Measurements from ENCODE around the gene KLHL6. TPM values are rescaled to one million over a fixed set of nuclear protein-coding genes. Genes with fewer than 3 reads are reported as not detected.

Gene KLHL6
- total RNA-seq, 1 donor from 2014 or later, result not detected

DNA sequence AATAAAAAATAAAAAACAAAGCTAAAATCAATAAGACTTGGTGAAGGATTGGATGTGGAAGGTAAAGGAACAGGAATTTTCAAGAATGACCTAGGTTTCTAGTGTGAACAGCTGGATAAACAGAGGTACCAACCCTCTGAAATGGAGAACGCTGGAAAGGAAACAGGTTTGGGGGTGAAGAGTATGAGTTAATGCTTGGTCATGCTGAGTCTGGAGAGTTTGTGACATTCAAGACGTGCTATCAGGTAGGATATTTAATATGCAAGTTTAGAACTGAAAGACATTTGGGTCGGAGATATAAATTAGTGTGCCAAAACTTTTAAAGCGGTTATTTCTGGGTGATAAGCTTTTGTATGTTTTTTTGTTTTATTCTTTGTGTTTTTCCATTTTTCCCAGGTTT is 11.4 kb upstream of the KLHL6 start:
- no peaks in the 10 kb centered on the region for H3K4me1 Mint-ChIP-seq (ENCODE audit: unreplicated experiment)
- no peak overlapping the region for H3K4me3 Mint-ChIP-seq (ENCODE audit: unreplicated experiment)
- TF ChIP-seq, protein P1, sequence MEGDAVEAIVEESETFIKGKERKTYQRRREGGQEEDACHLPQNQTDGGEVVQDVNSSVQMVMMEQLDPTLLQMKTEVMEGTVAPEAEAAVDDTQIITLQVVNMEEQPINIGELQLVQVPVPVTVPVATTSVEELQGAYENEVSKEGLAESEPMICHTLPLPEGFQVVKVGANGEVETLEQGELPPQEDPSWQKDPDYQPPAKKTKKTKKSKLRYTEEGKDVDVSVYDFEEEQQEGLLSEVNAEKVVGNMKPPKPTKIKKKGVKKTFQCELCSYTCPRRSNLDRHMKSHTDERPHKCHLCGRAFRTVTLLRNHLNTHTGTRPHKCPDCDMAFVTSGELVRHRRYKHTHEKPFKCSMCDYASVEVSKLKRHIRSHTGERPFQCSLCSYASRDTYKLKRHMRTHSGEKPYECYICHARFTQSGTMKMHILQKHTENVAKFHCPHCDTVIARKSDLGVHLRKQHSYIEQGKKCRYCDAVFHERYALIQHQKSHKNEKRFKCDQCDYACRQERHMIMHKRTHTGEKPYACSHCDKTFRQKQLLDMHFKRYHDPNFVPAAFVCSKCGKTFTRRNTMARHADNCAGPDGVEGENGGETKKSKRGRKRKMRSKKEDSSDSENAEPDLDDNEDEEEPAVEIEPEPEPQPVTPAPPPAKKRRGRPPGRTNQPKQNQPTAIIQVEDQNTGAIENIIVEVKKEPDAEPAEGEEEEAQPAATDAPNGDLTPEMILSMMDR (IDR thresholded peaks at IDR 0.05), result no peak
- no peak overlapping the region for H3K27ac Mint-ChIP-seq (ENCODE audit: unreplicated experiment)
- H3K27me3 Mint-ChIP-seq (ENCODE audit: unreplicated experiment), result peaks cover 27% of the 10 kb centered on the region
- H3K9me3 Mint-ChIP-seq (ENCODE audit: unreplicated experiment), result no peaks in the 10 kb centered on the region
- no peaks in the 10 kb centered on the region for H3K36me3 Mint-ChIP-seq (ENCODE audit: unreplicated experiment)
- DNase-seq (ENCODE audit: extremely low spot score, unreplicated experiment), result no peak

DNA sequence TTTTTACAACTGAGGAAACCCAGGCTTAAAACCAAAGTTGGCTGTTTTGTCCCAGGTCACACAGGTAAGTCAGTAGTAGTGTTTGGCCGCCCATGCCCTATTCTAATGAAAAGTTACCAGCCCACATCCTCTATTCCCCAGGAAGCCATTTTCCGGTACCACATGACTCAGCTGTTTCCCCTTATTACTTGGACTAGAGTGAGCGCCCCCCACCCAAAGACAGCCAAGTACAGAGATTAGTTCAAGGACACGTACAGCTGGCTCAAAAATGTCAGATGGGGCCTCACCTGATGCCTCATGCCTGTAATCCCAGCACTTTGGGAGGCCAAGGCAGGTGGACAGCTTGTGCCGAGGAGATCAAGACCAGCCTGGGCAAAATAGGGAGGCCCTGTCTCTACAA is 8.5 kb upstream of the KLHL6 start:
- H3K27ac Mint-ChIP-seq (ENCODE audit: unreplicated experiment), result no peak overlapping the region
- no peak for DNase-seq (ENCODE audit: extremely low spot score, unreplicated experiment)
- no peaks in the 10 kb centered on the region for H3K36me3 Mint-ChIP-seq (ENCODE audit: unreplicated experiment)
- H3K27me3 Mint-ChIP-seq (ENCODE audit: unreplicated experiment), result peaks cover 13% of the 10 kb centered on the region
- no peaks in the 10 kb centered on the region for H3K4me1 Mint-ChIP-seq (ENCODE audit: unreplicated experiment)
- H3K9me3 Mint-ChIP-seq (ENCODE audit: unreplicated experiment), result no peaks in the 10 kb centered on the region
- no peak overlapping the region for H3K4me3 Mint-ChIP-seq (ENCODE audit: unreplicated experiment)
- TF ChIP-seq, protein P1 (IDR thresholded peaks at IDR 0.05), result no peak

DNA sequence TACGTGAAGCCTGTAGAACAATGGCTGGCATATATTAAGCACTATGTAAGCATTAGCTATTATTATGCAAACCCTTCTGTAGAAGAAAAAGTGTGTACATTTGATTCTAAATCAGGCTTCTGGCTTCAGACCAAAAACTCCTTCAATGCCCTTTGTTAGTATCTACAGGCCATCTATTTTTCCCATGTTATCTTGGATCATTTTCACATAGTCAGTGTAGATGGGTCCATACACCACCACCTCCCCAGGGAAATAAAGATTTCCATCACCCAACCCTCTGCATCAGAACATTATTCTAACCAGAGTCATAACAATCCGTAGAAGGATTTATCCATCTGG is 8.0 kb upstream of the KLHL6 start:
- no peaks in the 10 kb centered on the region for H3K9me3 Mint-ChIP-seq (ENCODE audit: unreplicated experiment)
- peaks cover 12% of the 10 kb centered on the region for H3K27me3 Mint-ChIP-seq (ENCODE audit: unreplicated experiment)
- no peak for DNase-seq (ENCODE audit: extremely low spot score, unreplicated experiment)
- H3K36me3 Mint-ChIP-seq (ENCODE audit: unreplicated experiment), result no peaks in the 10 kb centered on the region
- TF ChIP-seq, protein P1 (IDR thresholded peaks at IDR 0.05), result no peak
- H3K27ac Mint-ChIP-seq (ENCODE audit: unreplicated experiment), result no peak overlapping the region
- no peaks in the 10 kb centered on the region for H3K4me1 Mint-ChIP-seq (ENCODE audit: unreplicated experiment)
- no peak overlapping the region for H3K4me3 Mint-ChIP-seq (ENCODE audit: unreplicated experiment)

DNA sequence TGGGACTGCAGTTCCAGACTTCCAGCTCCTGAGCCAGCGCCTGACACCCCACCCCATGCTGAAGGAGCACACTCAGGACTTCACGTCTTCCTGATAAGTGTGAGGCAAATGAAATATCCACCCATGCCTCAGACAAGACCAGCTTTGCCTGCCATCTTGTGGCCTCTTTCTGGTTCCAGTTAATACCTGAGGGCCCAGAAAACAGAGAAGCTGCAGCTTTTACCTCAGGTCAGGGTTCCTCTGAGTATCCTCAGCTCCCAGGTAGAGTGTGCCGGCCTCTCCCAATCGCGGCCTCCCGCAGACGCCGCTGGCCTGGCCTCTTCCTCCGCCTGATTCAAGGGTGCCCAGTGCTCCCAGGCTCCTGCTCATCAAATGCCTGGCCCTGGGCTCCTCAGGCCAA is 5.1 kb upstream of the KLHL6 start:
- H3K36me3 Mint-ChIP-seq (ENCODE audit: unreplicated experiment), result no peaks in the 10 kb centered on the region
- no peaks in the 10 kb centered on the region for H3K9me3 Mint-ChIP-seq (ENCODE audit: unreplicated experiment)
- no peaks in the 10 kb centered on the region for H3K4me1 Mint-ChIP-seq (ENCODE audit: unreplicated experiment)
- no peak overlapping the region for H3K4me3 Mint-ChIP-seq (ENCODE audit: unreplicated experiment)
- DNase-seq (ENCODE audit: extremely low spot score, unreplicated experiment), result no peak
- TF ChIP-seq, protein P1 (IDR thresholded peaks at IDR 0.05), result no peak
- H3K27me3 Mint-ChIP-seq (ENCODE audit: unreplicated experiment), result no peaks in the 10 kb centered on the region
- no peak overlapping the region for H3K27ac Mint-ChIP-seq (ENCODE audit: unreplicated experiment)

DNA sequence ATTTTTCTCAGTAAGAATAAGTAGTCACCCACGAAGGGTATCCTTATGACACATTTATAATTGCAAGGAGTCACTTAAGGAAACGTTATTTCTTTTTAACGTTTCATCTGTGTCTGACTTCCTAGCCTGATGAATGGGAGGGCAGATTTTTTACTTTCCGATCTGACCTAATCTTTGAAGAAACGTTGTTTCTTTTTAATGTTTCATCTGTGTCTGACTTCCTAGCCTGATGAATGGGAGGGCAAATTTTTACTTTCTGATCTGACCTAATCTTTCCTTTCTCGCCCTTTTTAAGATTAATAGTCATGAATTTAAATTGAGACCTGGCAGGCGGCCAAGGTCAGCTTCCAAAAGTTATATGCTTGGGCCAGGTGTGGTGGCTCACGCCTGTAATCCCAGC is 3.0 kb upstream of the KLHL6 start:
- H3K4me3 Mint-ChIP-seq (ENCODE audit: unreplicated experiment), result no peak overlapping the region
- DNase-seq (ENCODE audit: extremely low spot score, unreplicated experiment), result no peak
- TF ChIP-seq, protein P1 (IDR thresholded peaks at IDR 0.05), result no peak
- no peaks in the 10 kb centered on the region for H3K36me3 Mint-ChIP-seq (ENCODE audit: unreplicated experiment)
- H3K27ac Mint-ChIP-seq (ENCODE audit: unreplicated experiment), result no peak overlapping the region
- H3K4me1 Mint-ChIP-seq (ENCODE audit: unreplicated experiment), result no peaks in the 10 kb centered on the region
- H3K27me3 Mint-ChIP-seq (ENCODE audit: unreplicated experiment), result no peaks in the 10 kb centered on the region
- H3K9me3 Mint-ChIP-seq (ENCODE audit: unreplicated experiment), result no peaks in the 10 kb centered on the region
